Stimulated activated memory B cell treated with anti-CD40 and anti-IgM and Interleukin-4, amounts not matched to agents 10 μg/mL and 1 μg/mL and 100 μg/mL, for 72 hours (primary cell): Measurements from ENCODE around the gene ESYT2.

Experiments used
- ATAC-seq: fragments of 150-1000 bp; cut with Tn5 transposase; 2 replicates; pipeline ENCODE4 v1.10.0; 2021
- H3K27ac Mint-ChIP-seq: one replicate; pipeline ENCODE4 v1.8.0; 2022; ENCODE audit warnings: mild to moderate bottlenecking, mixed read lengths
- H3K27me3 Mint-ChIP-seq: one replicate; pipeline ENCODE4 v1.8.0; 2022; ENCODE audit warnings: mixed read lengths
- H3K36me3 Mint-ChIP-seq: one replicate; pipeline ENCODE4 v1.8.0; 2022; ENCODE audit warnings: mixed read lengths
- H3K4me1 Mint-ChIP-seq: one replicate; pipeline ENCODE4 v1.8.0; 2022; ENCODE audit warnings: mixed read lengths
- H3K4me3 Mint-ChIP-seq: one replicate; pipeline ENCODE4 v1.8.0; 2022; ENCODE audit warnings: mild to moderate bottlenecking, moderate library complexity, mixed read lengths
- H3K9me3 Mint-ChIP-seq: one replicate; pipeline ENCODE4 v1.8.0; 2022; ENCODE audit warnings: mixed read lengths

The ESYT2 gene

DNA sequence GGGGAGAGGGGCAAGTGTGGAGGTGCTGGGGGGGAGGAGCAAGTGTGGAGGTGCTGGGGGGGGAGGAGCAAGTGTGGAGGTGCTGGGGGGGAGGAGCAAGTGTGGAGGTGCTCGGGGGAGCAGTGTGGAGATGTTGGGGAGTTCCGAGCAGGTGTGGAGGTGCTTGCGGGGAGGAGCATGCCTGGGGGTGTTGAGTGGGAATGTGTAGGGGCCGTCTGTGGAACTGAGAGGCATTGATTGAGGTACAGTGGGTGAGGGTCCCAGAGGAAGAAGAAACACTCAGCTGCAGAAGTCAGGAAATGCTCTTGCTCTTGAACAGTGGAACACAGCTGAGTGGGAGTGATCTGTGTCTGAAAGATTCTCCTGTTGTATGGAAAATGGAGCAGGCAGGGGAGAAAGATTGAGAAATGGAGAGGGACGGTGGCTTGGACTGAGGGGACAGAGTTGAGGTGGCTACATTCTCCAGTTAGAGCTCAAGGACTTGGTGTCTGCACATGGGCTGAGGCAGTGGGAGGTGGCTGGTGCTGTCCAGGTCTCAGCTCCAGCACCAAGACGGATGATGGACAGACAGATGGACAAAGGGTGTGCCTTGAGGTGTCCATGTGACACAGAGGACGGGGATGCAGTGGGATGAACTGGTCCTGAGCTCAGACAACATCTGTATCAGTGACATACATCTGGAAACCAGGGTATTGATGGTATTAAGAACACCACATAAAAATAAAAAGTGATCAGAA lies 99.5 kb downstream of the ESYT2 start:
- H3K9me3 Mint-ChIP-seq = no peaks in the 10 kb centered on the region
- no peak overlapping the region for H3K4me3 Mint-ChIP-seq
- no peak overlapping the region for H3K27ac Mint-ChIP-seq
- peaks cover 31% of the 10 kb centered on the region for H3K36me3 Mint-ChIP-seq
- no peaks in the 10 kb centered on the region for H3K27me3 Mint-ChIP-seq
- ATAC-seq = no peak
- no peaks in the 10 kb centered on the region for H3K4me1 Mint-ChIP-seq

DNA sequence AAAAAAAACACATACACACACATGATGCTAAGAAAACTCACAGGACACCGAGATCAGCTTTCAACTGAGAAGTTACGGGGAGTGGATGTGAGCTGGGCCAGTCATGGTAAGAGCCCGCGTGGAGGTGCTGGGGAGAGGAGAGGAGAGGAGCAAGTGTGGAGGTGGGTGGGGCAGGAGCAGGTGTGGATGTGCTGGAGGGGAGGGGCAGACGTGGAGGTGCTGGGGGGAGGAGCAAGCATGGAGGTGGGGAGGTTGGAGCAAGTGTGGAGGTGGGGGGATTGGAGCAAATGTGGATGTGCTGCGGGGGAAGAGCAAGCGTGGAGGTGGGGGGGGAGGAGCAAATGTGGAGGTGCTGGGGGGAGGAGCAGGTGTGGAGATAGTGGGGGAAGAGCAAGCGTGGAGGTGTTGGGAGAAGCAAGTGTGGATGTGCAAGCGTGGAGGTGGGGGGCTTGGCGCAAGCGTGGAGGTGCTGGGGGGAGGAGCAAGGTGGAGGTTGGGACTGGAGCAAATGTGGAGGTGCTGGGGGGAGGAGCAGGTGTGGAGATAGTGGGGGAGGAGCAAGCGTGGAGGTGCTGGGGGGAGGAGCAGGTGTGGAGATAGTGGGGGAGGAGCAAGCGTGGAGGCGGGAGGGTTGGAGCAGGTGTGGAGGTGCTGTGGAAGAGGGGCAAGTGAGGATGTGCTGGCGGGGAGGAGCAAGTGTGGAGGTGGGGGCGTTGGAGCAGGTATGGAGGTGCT lies 100.2 kb downstream of the ESYT2 start:
- Mint-ChIP-seq H3K4me3 (no peak overlapping the region), H3K9me3 (no peaks in the 10 kb centered on the region), H3K27me3 (no peaks in the 10 kb centered on the region), H3K4me1 (no peaks in the 10 kb centered on the region), H3K27ac (no peak overlapping the region), H3K36me3 (peaks cover 24% of the 10 kb centered on the region)
- ATAC-seq = no peak

DNA sequence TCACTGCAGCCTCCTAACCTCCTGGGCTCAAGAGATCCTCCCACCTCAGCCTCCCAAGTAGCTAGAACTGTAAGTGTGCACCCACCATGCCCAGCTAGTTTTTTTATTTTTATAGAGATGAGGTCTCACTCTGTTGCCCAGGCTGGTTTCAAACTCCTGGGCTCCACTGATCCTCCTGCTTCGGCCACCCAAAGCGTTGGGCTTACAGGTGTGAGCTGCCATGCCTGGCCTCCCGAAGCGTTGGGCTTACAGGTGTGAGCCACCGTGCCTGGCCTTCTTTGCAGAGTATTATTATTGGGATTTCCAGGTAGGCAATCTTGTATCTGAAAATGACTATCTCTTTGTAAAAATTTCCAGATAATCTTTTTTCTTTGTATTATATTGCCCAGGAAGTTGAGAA lies 101.6 kb downstream of the ESYT2 start:
- no peak overlapping the region for H3K27ac Mint-ChIP-seq
- no peaks in the 10 kb centered on the region for H3K9me3 Mint-ChIP-seq
- H3K4me1 Mint-ChIP-seq = no peaks in the 10 kb centered on the region
- peaks cover 20% of the 10 kb centered on the region for H3K36me3 Mint-ChIP-seq
- H3K27me3 Mint-ChIP-seq = no peaks in the 10 kb centered on the region
- H3K4me3 Mint-ChIP-seq = no peak overlapping the region
- ATAC-seq = no peak

DNA sequence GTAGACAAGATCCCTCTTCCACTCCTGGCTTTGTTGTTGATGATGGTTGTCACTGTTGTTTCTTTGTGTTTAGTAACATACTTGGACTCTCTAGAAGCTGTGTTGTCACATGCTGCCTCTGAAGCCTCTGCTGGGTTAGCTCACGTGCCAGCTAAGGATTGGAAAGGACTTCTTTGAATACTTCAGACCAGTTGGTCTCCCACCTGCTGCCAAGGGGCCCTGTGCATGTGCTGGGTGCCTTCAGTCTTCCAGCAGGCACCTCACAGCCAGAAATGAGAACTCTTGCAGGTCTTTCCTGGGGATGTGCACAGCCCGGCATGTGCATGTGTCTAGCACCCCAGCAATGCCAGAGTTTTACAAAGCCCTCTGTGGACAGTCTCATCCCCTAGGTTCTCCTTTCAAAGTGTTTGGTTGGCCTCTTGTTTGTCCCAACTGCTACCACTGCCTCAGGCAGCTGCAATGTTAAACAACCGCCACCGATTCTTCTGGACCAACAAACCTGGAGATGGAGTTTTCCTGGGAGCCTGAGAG lies 103.0 kb downstream of the ESYT2 start:
- H3K4me1 Mint-ChIP-seq = no peaks in the 10 kb centered on the region
- H3K27me3 Mint-ChIP-seq = no peaks in the 10 kb centered on the region
- no peak overlapping the region for H3K27ac Mint-ChIP-seq
- H3K9me3 Mint-ChIP-seq = no peaks in the 10 kb centered on the region
- ATAC-seq = no peak
- no peak overlapping the region for H3K4me3 Mint-ChIP-seq
- H3K36me3 Mint-ChIP-seq = peaks cover 20% of the 10 kb centered on the region

DNA sequence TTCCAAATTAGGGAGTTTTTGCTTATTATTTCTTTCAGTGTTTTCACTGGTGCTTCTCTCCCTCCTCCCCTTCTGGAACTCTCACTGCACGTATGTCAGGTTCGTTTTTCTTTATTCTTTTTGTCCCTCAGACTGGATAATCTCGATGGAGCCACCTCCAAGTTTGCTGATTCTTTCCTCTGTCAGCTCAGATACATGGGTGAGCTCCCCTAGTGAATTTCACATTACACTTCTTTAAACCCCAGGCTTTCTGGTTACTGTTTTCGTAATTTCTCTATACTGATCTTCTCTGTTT lies 103.9 kb downstream of the ESYT2 start:
- no peaks in the 10 kb centered on the region for H3K9me3 Mint-ChIP-seq
- no peaks in the 10 kb centered on the region for H3K4me1 Mint-ChIP-seq
- H3K27me3 Mint-ChIP-seq = no peaks in the 10 kb centered on the region
- H3K4me3 Mint-ChIP-seq = no peak overlapping the region
- ATAC-seq = no peak
- peaks cover 15% of the 10 kb centered on the region for H3K36me3 Mint-ChIP-seq
- no peak overlapping the region for H3K27ac Mint-ChIP-seq

DNA sequence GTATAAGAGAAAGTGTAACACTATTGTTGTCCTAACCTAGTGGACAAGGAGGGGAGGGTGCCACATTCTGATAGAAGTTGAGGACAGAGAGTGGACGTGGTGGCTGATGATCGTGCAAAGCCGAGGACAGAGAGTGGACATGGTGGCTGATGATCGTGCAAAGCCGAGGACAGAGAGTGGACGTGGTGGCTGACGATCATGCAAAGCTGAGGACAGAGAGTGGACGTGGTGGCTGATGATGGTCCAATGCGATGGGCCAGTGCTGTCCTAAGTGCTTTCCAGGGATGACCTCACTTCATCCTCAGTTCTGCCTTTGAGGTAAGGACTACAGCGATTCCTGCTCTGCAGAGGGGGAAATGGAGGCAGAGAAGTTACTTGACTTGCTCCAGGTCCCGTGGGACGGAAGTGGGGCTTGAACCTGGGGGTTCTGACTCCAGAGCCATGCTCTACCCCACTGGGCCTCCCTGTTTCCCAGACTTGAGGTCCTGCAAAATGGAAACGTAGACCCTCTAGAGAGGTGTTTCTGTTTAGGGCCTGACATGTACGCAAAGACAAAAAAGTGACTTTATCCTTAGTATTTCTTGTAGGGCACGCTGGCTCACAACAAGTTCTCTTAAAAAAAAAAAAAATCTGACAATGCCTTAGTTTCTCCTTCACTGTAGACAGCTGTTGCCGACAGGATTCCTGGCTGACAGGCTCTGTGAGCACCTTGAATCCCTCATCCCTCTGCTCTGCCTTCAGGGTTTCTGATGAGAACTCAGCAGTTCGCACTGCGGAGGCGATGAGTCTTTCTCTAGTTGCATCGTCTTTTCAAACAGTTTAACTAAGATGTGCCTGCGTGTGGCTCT lies 104.4 kb downstream of the ESYT2 start:
- Mint-ChIP-seq H3K27ac (no peak overlapping the region), H3K36me3 (peaks cover 10% of the 10 kb centered on the region), H3K4me3 (no peak overlapping the region), H3K4me1 (no peaks in the 10 kb centered on the region), H3K27me3 (no peaks in the 10 kb centered on the region), H3K9me3 (no peaks in the 10 kb centered on the region)
- ATAC-seq = no peak

DNA sequence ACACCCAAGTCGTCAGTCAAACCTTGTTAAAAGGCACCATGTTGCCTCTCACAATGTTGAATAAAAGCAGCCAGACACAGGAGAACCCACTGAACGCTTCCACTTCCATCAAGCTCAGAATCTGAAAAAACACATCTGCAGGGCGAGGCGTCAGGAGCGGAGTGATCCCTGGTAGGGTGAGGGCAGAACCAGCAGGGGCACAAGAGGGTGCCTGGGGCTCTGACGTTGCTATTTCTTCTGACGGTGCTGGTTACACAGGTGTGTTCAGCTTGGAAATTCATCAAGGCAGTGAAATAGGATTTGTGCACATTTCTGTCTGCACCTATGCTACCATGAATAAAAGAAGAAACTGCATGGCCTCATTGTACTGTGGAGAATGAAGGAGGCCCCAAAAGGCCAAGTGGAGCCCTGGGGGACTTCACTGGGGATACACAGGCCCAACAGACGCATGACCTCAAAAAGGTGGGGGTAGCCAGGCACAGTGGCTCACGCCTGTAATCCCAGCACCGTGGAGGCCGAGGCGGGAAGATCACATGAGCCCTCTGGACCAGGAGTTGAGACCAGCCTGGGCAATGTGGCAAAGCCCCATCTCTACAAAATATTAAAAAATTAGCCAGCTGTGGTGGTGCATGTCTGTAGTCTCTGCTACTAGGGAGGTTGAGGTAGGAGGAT lies 105.5 kb downstream of the ESYT2 start:
- H3K27ac Mint-ChIP-seq = no peak overlapping the region
- H3K4me3 Mint-ChIP-seq = no peak overlapping the region
- H3K9me3 Mint-ChIP-seq = no peaks in the 10 kb centered on the region

DNA sequence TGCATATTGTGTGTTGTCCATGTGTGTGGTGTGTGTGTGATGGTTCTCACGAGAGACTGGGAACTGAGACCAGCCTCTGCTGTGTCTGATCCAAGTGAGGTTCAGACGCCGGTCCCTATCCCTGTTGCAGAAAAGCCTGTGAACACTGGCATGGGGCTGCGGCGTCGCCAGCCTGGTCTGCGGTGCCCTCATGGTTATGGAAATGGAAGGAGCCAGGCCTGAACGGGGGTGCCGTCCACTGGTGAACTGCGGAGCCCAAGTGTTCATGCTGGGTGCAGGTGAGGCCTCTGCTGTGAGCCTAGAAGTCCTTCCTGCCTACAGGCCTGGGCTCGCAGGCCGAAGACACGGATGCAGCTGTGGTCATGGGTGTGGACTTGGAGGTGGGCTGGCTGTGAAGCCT lies 106.0 kb downstream of the ESYT2 start:
- H3K27me3 Mint-ChIP-seq = no peaks in the 10 kb centered on the region
- no peaks in the 10 kb centered on the region for H3K36me3 Mint-ChIP-seq
- ATAC-seq = no peak
- no peaks in the 10 kb centered on the region for H3K4me1 Mint-ChIP-seq
- no peaks in the 10 kb centered on the region for H3K9me3 Mint-ChIP-seq
- no peak overlapping the region for H3K4me3 Mint-ChIP-seq
- no peak overlapping the region for H3K27ac Mint-ChIP-seq

More for the DNA sequence above, 105.5 kb downstream of the ESYT2 start:
- Mint-ChIP-seq H3K4me1 (no peaks in the 10 kb centered on the region), H3K36me3 (peaks cover 4% of the 10 kb centered on the region), H3K27me3 (no peaks in the 10 kb centered on the region)
- no peak for ATAC-seq

DNA sequence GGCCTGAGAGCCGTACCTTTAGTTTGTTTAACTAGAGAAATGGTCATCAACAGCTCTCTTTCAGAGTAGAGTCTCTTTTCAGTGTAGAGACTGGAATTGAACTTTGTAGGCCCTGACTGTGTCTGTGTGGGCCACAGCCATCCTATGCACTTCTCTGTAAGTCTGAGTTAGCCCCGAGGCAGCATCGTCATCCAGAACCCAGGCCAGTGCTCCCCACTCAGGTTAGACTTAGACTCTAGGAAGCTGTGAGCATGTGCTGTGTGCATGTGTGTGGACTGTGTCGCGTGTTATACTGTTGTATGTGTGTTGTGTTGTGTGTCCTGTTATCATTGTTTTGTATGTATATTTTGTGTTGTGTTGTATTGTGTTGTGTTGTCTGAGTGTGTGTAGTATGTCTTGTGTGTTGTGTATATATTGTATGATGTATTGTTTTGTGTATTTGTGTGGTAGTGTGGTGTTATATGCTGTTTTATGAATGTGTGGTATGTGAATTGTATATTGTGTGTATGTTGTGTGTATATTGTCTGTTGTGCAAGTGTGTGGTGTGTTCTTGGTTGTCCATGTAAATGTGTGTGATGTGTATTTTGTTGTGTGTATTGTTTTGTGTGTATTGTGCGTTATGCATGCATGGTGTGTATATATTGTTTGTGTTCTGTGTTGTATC lies 106.6 kb downstream of the ESYT2 start:
- Mint-ChIP-seq H3K27me3 (peaks cover 5% of the 10 kb centered on the region), H3K27ac (no peak overlapping the region), H3K9me3 (peaks cover 3% of the 10 kb centered on the region), H3K4me1 (no peaks in the 10 kb centered on the region), H3K4me3 (no peak overlapping the region), H3K36me3 (peaks cover 4% of the 10 kb centered on the region)
- no peak for ATAC-seq

DNA sequence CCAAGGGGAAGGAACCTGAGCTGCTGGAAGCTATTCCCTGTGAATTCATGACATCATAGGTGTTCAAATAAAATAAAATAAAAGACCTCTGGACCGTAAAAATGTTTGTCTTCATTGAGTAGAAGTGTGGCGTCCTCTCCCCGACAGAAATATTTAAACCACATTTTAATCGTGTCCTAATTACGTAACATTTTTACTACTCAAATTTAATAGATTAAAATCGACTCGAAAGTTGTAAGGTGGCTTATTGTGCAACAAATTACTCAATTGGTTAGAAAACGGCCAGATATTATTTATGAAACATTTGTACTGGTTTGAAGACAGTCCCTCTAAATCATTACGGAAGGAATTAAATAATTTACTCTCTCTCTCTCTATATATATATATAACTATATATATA lies 109.2 kb downstream of the ESYT2 start:
- Mint-ChIP-seq H3K27me3 (peaks cover 15% of the 10 kb centered on the region), H3K9me3 (peaks cover 8% of the 10 kb centered on the region), H3K27ac (no peak overlapping the region), H3K36me3 (peaks cover 5% of the 10 kb centered on the region), H3K4me3 (no peak overlapping the region), H3K4me1 (peaks cover 16% of the 10 kb centered on the region)
- no peak for ATAC-seq

DNA sequence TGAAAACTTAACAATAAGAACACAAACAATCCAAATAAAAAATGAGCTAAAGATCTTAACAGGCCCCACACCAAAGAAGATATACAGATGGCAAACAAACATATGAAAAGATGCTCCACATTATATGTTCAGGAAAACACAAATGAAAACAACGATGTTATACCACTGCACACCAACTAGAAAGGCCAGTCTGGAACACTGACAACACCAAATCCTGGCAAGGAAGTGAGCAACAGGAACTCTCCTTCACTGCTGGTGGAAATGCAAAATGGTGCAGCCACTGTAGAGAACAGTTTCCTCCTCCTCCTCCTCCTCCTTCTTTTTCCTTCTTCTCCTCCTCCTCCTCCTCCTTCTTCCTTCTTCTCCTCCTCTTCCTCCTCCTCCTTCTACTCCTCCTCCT lies 112.5 kb downstream of the ESYT2 start:
- Mint-ChIP-seq H3K36me3 (peaks cover 5% of the 10 kb centered on the region), H3K9me3 (peaks cover 8% of the 10 kb centered on the region), H3K27me3 (peaks cover 15% of the 10 kb centered on the region), H3K27ac (no peak overlapping the region), H3K4me1 (peaks cover 21% of the 10 kb centered on the region), H3K4me3 (no peak overlapping the region)
- ATAC-seq = no peak

DNA sequence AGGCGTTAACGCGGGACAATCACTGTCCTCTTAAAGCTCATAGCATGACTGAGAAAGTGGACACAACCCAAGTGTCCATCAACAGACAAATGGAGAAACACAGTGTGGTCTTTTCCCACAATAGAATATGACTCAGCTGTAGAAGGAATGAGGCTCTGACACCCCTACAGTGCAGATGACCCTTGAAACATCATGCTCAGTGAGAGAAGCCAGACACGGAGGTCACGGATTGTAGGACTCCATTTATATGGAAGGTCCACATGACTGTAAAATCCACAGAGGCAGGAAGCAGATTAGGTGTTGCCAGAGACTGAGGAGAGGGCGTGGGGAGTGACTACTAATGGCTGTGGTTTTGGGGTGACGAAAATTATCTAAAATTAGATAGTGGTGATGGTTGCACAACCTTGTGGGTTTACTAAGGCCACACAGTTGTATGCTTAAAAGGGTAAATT lies 118.6 kb downstream of the ESYT2 start:
- H3K9me3 Mint-ChIP-seq = peaks cover 5% of the 10 kb centered on the region
- H3K4me1 Mint-ChIP-seq = peaks cover 18% of the 10 kb centered on the region
- no peak overlapping the region for H3K4me3 Mint-ChIP-seq
- no peaks in the 10 kb centered on the region for H3K36me3 Mint-ChIP-seq
- no peaks in the 10 kb centered on the region for H3K27me3 Mint-ChIP-seq
- H3K27ac Mint-ChIP-seq = no peak overlapping the region
- no peak for ATAC-seq

DNA sequence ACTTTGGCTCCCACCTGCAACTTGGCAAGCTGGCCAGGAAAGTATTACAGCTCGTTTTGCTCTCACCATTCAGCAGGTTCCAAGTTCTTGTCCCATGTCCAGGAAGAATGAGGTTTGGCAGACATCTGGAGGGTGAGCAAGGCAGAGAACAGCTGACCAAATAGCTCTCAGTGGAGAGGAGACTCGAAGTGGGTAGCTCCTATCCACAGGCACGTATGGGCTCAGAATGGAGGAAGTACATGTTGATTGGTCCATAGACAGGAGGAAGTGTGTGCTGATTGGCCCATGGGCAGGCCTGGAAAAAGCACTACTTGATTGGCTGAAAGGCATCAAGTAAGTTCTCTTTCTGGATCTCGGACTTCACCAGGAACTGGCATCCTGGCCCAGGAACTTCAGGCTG lies 121.7 kb downstream of the ESYT2 start:
- H3K4me1 Mint-ChIP-seq = peaks cover 37% of the 10 kb centered on the region
- H3K36me3 Mint-ChIP-seq = no peaks in the 10 kb centered on the region
- ATAC-seq = no peak
- H3K27me3 Mint-ChIP-seq = no peaks in the 10 kb centered on the region
- H3K9me3 Mint-ChIP-seq = peaks cover 5% of the 10 kb centered on the region
- no peak overlapping the region for H3K4me3 Mint-ChIP-seq
- H3K27ac Mint-ChIP-seq = no peak overlapping the region

DNA sequence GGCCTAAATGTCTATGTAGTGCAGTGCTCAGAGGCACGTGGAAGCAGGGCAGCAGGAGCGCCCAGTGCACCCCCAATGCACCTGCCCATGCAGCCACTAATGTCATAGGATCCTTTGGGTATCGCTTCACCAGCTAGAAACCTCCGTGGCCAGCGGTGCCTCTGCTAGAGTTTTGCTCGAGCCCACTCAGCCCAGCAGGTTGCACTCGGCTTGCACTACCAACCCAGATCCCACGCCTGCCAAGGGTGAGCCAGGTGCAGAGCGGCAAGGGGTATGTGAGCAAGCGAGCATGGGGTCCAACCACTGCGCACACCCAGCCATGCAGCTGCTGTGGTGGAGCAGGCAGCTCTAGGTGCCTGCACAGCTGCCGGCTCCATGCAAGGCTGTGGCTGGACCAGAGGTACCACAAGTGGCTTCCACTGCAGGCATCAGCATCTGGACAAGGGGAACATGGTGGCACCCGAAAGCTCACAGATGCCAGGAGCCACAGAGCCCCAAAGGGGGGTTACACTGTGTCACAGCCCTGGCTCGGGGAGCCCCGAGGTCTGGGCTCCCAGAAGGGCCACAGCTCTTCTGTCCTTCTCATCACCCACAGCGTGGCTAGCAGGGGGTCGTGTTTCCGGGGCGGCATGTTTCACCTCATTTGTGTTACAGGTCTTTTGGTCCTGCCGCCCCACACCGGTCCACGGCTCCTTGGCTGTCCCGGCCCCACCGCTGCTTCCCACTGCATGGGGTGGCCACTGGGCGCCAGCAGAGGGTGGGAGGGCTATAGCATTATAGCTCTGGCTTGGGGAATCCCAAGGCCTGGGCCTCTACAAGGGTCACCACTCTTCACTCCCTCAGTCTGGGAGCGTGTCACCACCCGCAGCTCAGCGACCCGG lies 122.4 kb downstream of the ESYT2 start:
- Mint-ChIP-seq H3K27me3 (no peaks in the 10 kb centered on the region), H3K27ac (no peak overlapping the region), H3K36me3 (no peaks in the 10 kb centered on the region), H3K4me1 (peaks cover 32% of the 10 kb centered on the region), H3K9me3 (peaks cover 5% of the 10 kb centered on the region), H3K4me3 (no peak overlapping the region)
- ATAC-seq = no peak
